Measurements from ENCODE around the gene ADH1A.

- TF ChIP-seq CTCF (IDR thresholded peaks at IDR 0.05): no peak
- TF ChIP-seq POLR2A (IDR thresholded peaks at IDR 0.05): no peak
Observed at GRCh38 chr4:99323756-99324155, 33.0 kb upstream of the ADH1A start.
